H1 (cell line): ENCODE measurements around the gene DLGAP5. TPM values are rescaled to one million over a fixed set of nuclear protein-coding genes. Genes with fewer than 3 reads are reported as not detected.

Source experiments
- TBP ChIP-seq: IDR thresholded peaks from 2 replicates; pipeline ENCODE4 v1.6.1; 2011; ENCODE audit warnings: low read depth, low read length, improper control_type of control experiment
- YY1 ChIP-seq: IDR thresholded peaks from 2 replicates; pipeline ENCODE4 v1.6.1; 2011; ENCODE audit warnings: low read depth, mild to moderate bottlenecking, low read length
- polyA plus RNA-seq, 7 experiments: library from polyadenylated mRNA; depleted of rRNA in 3 of 7; stranded (reverse) in 5 of 7; unstranded in 2 of 7; fragments of >200 nt in 5 of 7; fragments of 200-250 nt in 2 of 7; gene quantifications; 1 replicate in 5 of 7; 2 replicates in 1 of 7; 4 replicates in 1 of 7; pipeline versions ENCODE4 v1.2.1 to v1.2.3, GENCODE V29; 2011 to 2013; ENCODE audit warnings: missing spikeins in 2 of 7, mixed read lengths in 2 of 7
- total RNA-seq: library from RNA; stranded (reverse); fragmentation: NEBNext Ultra II Directional; extraction: Animal tissue kit (Norgen Biotek cat#: 25700); gene quantifications from 2 replicates; pipeline ENCODE4 v1.2.1, GENCODE V29; 2021

Gene DLGAP5
- total and polyA plus RNA-seq, 2 of the 8 experiments (the other 6 are each of a cell fraction or from before 2014, with no cell fraction given): 16.9 to 155 TPM

- TF ChIP-seq YY1 (no peak), TBP (no peak)
These were observed 531 bp downstream of the DLGAP5 start (continued) for GRCh38 chr14:55190906-55191202.
